ENCODE measurements around the gene GSG1L. TPM values are rescaled to one million over a fixed set of nuclear protein-coding genes. Genes with fewer than 3 reads are reported as not detected.

The GSG1L gene
- total RNA-seq, 1 donor from 2014 or later = 1.6 TPM

DNA sequence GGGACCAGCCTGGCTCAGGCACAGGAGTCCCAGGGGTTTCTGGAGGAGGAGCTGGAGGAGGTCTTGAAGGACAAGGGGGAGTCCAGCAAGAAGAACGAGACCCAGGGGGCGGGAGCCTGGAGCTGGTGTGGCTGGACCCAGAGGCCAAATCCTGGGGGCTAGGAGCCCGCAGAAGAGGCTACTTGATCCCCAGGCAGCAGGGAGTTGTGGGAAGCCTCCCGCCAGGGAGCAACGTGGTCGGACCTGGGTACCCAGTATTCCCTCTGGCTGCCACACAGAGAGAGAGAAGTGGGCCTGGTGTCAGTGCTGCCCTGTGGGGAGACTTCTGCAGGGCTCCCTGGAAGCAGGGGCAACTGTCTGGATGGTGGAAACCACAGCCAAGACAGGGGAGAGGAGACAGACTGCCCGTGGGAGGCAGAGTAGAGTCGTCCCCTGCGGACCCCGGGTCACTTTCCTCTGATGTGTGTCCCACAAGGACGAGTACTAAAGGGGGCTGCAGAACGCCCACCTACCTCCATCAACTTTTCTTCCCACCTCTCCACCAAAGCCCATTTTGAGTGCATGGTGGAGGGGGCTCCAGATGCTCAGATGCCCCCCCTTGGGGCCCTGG is 160.4 kb downstream of the GSG1L start:
- DNase-seq = no peak

DNA sequence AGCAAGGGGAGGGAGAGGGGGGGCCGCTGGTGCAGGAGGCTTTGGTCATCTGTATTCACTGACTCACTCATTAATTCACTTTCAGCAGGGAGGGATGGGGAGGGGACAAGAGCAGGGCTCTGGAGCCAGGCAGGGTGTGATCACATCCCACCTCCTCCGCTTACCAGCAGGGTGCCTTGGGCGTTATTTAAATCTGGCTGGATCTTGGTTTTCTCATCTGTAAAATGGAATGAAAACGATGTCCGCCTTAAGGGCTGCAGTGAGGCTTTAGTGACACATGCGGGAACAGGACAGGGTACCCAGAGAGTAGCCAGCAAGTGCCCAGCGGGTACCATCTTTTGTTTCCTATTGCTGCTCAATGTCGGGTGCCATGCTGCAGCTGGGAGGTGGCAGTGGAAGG is 161.0 kb downstream of the GSG1L start:
- Histone ChIP-seq H3K9me3 (no peaks in the 10 kb centered on the region), H3K27ac (no peak overlapping the region), H3K27me3 (no peaks in the 10 kb centered on the region), H3K36me3 (no peaks in the 10 kb centered on the region), H3K4me3 (no peak overlapping the region), H3K4me1 (no peaks in the 10 kb centered on the region)
- DNase-seq (no peak), ATAC-seq (no peak)
- no peak for TF ChIP-seq CTCF (IDR thresholded peaks at IDR 0.05)
- intact Hi-C loops (cut with DNase I) = loop anchor here (10.0 kb wide), 1 partner anchor 68 kb away; no protein-coding TSS in a partner anchor

More for the DNA sequence above, 160.4 kb downstream of the GSG1L start:
- TF ChIP-seq CTCF (IDR thresholded peaks at IDR 0.05) = no peak
- Histone ChIP-seq H3K36me3 (no peaks in the 10 kb centered on the region), H3K4me3 (no peak overlapping the region), H3K9me3 (no peaks in the 10 kb centered on the region), H3K27me3 (no peaks in the 10 kb centered on the region), H3K27ac (no peak overlapping the region), H3K4me1 (no peaks in the 10 kb centered on the region)
- ATAC-seq = no peak
- intact Hi-C loops (cut with DNase I) = loop anchor here (10.0 kb wide), 1 partner anchor 68 kb away; no protein-coding TSS in a partner anchor

GRCh38 chr16:27901956-27902355 is 161.6 kb downstream of the GSG1L start:
- Histone ChIP-seq H3K27me3 (no peaks in the 10 kb centered on the region), H3K9me3 (no peaks in the 10 kb centered on the region), H3K4me1 (no peaks in the 10 kb centered on the region), H3K27ac (no peak overlapping the region), H3K4me3 (no peak overlapping the region), H3K36me3 (no peaks in the 10 kb centered on the region)
- no peak for TF ChIP-seq CTCF (IDR thresholded peaks at IDR 0.05)
- ATAC-seq (no peak), DNase-seq (no peak)
- intact Hi-C loops (cut with DNase I) = loop anchor here (10.0 kb wide), 1 partner anchor 67 kb away; no protein-coding TSS in a partner anchor

- Histone ChIP-seq H3K27ac (no peak overlapping the region), H3K36me3 (no peaks in the 10 kb centered on the region), H3K9me3 (no peaks in the 10 kb centered on the region), H3K27me3 (no peaks in the 10 kb centered on the region), H3K4me1 (no peaks in the 10 kb centered on the region), H3K4me3 (no peak overlapping the region)
- intact Hi-C loops (cut with DNase I) = loop anchor here (10.0 kb wide), 1 partner anchor 65 kb away; no protein-coding TSS in a partner anchor
- no peak for DNase-seq
- no peak for ATAC-seq
- TF ChIP-seq CTCF (IDR thresholded peaks at IDR 0.05) = no peak
Observed at GRCh38 chr16:27899736-27900135, 163.8 kb downstream of the GSG1L start.

- no peak overlapping the region for H3K4me3 ChIP-seq
- TF ChIP-seq CTCF (IDR thresholded peaks at IDR 0.05) = no peak
- ATAC-seq (no peak), DNase-seq (no peak)
- intact Hi-C loops (cut with DNase I) = no loop called here
- H3K9me3 ChIP-seq = no peaks in the 10 kb centered on the region
- H3K36me3 ChIP-seq = no peaks in the 10 kb centered on the region
- no peaks in the 10 kb centered on the region for H3K4me1 ChIP-seq
- H3K27me3 ChIP-seq = peaks cover 19% of the 10 kb centered on the region
- no peak overlapping the region for H3K27ac ChIP-seq
Observed at GRCh38 chr16:27894386-27894785, 169.1 kb downstream of the GSG1L start.

Data from upper lobe of right lung (tissue), 1 donor.